Caco-2 (cell line): ENCODE measurements around the gene EPSTI1. TPM values are rescaled to one million over a fixed set of nuclear protein-coding genes. Genes with fewer than 3 reads are reported as not detected.
"Not testable (repeated sequence)": the region's sequence is repeated elsewhere in the genome, so short reads cannot be mapped to it uniquely, and the experiment has no call there.

Experiments used
- BruUV-seq: library from RNA; stranded (reverse); fragments of 400-500 nt; replicated peaks from 2 replicates; lab custom pipeline; 2021; lab: Mats Ljungman, UMichigan
- CTCF ChIA-PET: fragments of 300-600 bp; sonication (Branson Sonifier 250); formaldehyde crosslinking; loops from one replicate; lab custom pipeline; 2022; ENCODE audit warnings: antibody characterized with exemption; lab: Charles Lee
- POLR2A ChIA-PET: fragments of 300-600 bp; sonication (Branson Sonifier 250); formaldehyde crosslinking; loops from one replicate; lab custom pipeline; 2022; ENCODE audit warnings: antibody characterized with exemption; lab: Charles Lee
- DNase-seq, 2 experiments: peaks; one replicate each; pipeline versions ENCODE4 v3.0.0 to v3.0.0-alpha.2; 2020 to 2022
- H3K27me3 ChIP-seq: replicated peaks from 2 replicates; pipeline ENCODE4 v1.6.0; 2011; ENCODE audit warnings: low read length; ENCODE audit not compliant: control insufficient read depth, insufficient read depth
- H3K36me3 ChIP-seq: 2 replicates; pipeline ENCODE4 v1.5.1; 2011; ENCODE audit warnings: low read length; ENCODE audit not compliant: control insufficient read depth, insufficient read depth
- H3K4me1 ChIP-seq: fragments of 250-450 bp; sonication (Bioruptor Pico); 2 replicates; pipeline ENCODE4 v1.5.1; 2020; ENCODE audit warnings: mild to moderate bottlenecking
- H3K4me3 ChIP-seq: 2 replicates; pipeline ENCODE4 v1.5.1; 2011; ENCODE audit warnings: low read depth, mild to moderate bottlenecking, control low read depth, low read length
- H3K9me3 ChIP-seq: fragments of 250-450 bp; sonication (Bioruptor Pico); 2 replicates; pipeline ENCODE4 v1.5.1; 2020; ENCODE audit warnings: mild to moderate bottlenecking, moderate library complexity
- H3K27ac Mint-ChIP-seq: one replicate; pipeline ENCODE4 v1.8.0; 2022; ENCODE audit warnings: mixed read lengths; ENCODE audit not compliant: unreplicated experiment
- H3K27me3 Mint-ChIP-seq: one replicate; pipeline ENCODE4 v1.8.0; 2022; ENCODE audit warnings: mixed read lengths; ENCODE audit not compliant: insufficient read depth, unreplicated experiment
- H3K36me3 Mint-ChIP-seq: one replicate; pipeline ENCODE4 v1.8.0; 2022; ENCODE audit warnings: mild to moderate bottlenecking, mixed read lengths; ENCODE audit not compliant: insufficient read depth, unreplicated experiment
- H3K4me1 Mint-ChIP-seq: one replicate; pipeline ENCODE4 v1.8.0; 2022; ENCODE audit warnings: low read depth, mixed read lengths; ENCODE audit not compliant: unreplicated experiment
- H3K4me3 Mint-ChIP-seq: one replicate; pipeline ENCODE4 v1.8.0; 2022; ENCODE audit warnings: mild to moderate bottlenecking, moderate library complexity, mixed read lengths; ENCODE audit not compliant: unreplicated experiment
- H3K9me3 Mint-ChIP-seq: one replicate; pipeline ENCODE4 v1.8.0; 2022; ENCODE audit warnings: mixed read lengths; ENCODE audit not compliant: unreplicated experiment
- CTCF ChIP-seq, 2 experiments: fragments of 200-600 bp in 1 of 2; IDR thresholded peaks; 1 replicate in 1 of 2; 2 replicates in 1 of 2; pipeline versions ENCODE4 v1.5.1 to v1.8.0; 2011 to 2022; ENCODE audit warnings: antibody characterized with exemption in 1 of 2, control low read depth in 1 of 2, inconsistent platforms in 1 of 2, low read depth in 1 of 2, low read length in 1 of 2, mild to moderate bottlenecking in 1 of 2, moderate library complexity in 1 of 2; ENCODE audit not compliant: insufficient read depth in 1 of 2, severe bottlenecking in 1 of 2, unreplicated experiment in 1 of 2
- intact Hi-C: fragments of 100-400 bp; cut with micrococcal nuclease; formaldehyde crosslinking; loops from one replicate; pipeline ENCODE4 v1.10.0; 2022; ENCODE audit not compliant: unreplicated experiment
- total RNA-seq: library from RNA; stranded (reverse); gene quantifications from 2 replicates; pipeline ENCODE4 v1.2.3, GENCODE V29; 2022

EPSTI1 gene
- total RNA-seq, 1 experiment from 2014 or later: 86.5 TPM

- H3K27me3 ChIP-seq: no peaks in the 10 kb centered on the region
- peaks cover 55% of the 10 kb centered on the region for H3K4me1 ChIP-seq
- no peak for TF ChIP-seq CTCF (IDR thresholded peaks at IDR 0.05; ENCODE audit: insufficient read depth in 1 of 2, low read depth in 1 of 2, low read length in 1 of 2, severe bottlenecking in 1 of 2, unreplicated experiment in 1 of 2)
- DNase-seq: no peak
- no peak overlapping the region for H3K4me3 ChIP-seq
- Mint-ChIP-seq H3K4me1 (peaks cover 37% of the 10 kb centered on the region), H3K4me3 (no peak overlapping the region), H3K27me3 (no peaks in the 10 kb centered on the region), H3K36me3 (peaks cover 11% of the 10 kb centered on the region), H3K9me3 (peaks cover 3% of the 10 kb centered on the region), H3K27ac (peak overlapping the region; percentile 9)
- intact Hi-C loops: no loop called here
- POLR2A ChIA-PET: interaction anchor here (1.5 to 2.4 kb wide), 2 partner anchors 27 to 58 kb away, joined by 8 to 15 read pairs; partner anchors contain the start of gene DNAJC15
- no peaks in the 10 kb centered on the region for H3K9me3 ChIP-seq
- CTCF ChIA-PET: interaction anchor here (1.2 to 1.5 kb wide), 2 partner anchors 28 to 58 kb away, joined by 5 read pairs; no protein-coding TSS in a partner anchor
- BruUV-seq: no TSS peak
- no peaks in the 10 kb centered on the region for H3K36me3 ChIP-seq
Measured at GRCh38 chr13:42996584-42996983, 4.5 kb upstream of the EPSTI1 start.

- H3K27me3 ChIP-seq: no peaks in the 10 kb centered on the region
- no peak overlapping the region for H3K4me3 Mint-ChIP-seq
- BruUV-seq: no TSS peak
- H3K27me3 Mint-ChIP-seq: no peaks in the 10 kb centered on the region
- no peak for DNase-seq
- peaks cover 35% of the 10 kb centered on the region for H3K4me1 Mint-ChIP-seq
- peak overlapping the region; percentile 33 for H3K27ac Mint-ChIP-seq
- H3K4me1 ChIP-seq: peaks cover 65% of the 10 kb centered on the region
- peaks cover 7% of the 10 kb centered on the region for H3K36me3 Mint-ChIP-seq
- no peaks in the 10 kb centered on the region for H3K9me3 Mint-ChIP-seq
- intact Hi-C loops: no loop called here
- no peak for TF ChIP-seq CTCF (IDR thresholded peaks at IDR 0.05; ENCODE audit: insufficient read depth in 1 of 2, low read depth in 1 of 2, low read length in 1 of 2, severe bottlenecking in 1 of 2, unreplicated experiment in 1 of 2)
- CTCF ChIA-PET: no interaction called here
- H3K36me3 ChIP-seq: no peaks in the 10 kb centered on the region
- H3K9me3 ChIP-seq: no peaks in the 10 kb centered on the region
- POLR2A ChIA-PET: no interaction called here
- no peak overlapping the region for H3K4me3 ChIP-seq
Measured at GRCh38 chr13:42994878-42995277, 2.8 kb upstream of the EPSTI1 start.

- TSS peak; percentile 91 for BruUV-seq
- Mint-ChIP-seq H3K27me3 (no peaks in the 10 kb centered on the region), H3K4me3 (peak overlapping the region; percentile 91), H3K27ac (peak overlapping the region; percentile 91), H3K4me1 (peaks cover 35% of the 10 kb centered on the region), H3K9me3 (no peaks in the 10 kb centered on the region), H3K36me3 (peaks cover 7% of the 10 kb centered on the region)
- TF ChIP-seq CTCF (IDR thresholded peaks at IDR 0.05; ENCODE audit: insufficient read depth in 1 of 2, low read depth in 1 of 2, low read length in 1 of 2, severe bottlenecking in 1 of 2, unreplicated experiment in 1 of 2): no peak
- intact Hi-C loops: loop anchor here (1.0 to 2.0 kb wide), 5 partner anchors 10 to 62 kb away; partner anchors contain the start of gene DNAJC15
- H3K9me3 ChIP-seq: no peaks in the 10 kb centered on the region
- peaks cover 54% of the 10 kb centered on the region for H3K4me1 ChIP-seq
- ChIA-PET CTCF (interaction anchor here (0.5 to 1.4 kb wide), 3 partner anchors 24 to 65 kb away, joined by 3 to 4 read pairs (median 4); no protein-coding TSS in a partner anchor), POLR2A (interaction anchor here (0.5 to 2.6 kb wide), 10 partner anchors 9 to 79 kb away, joined by 3 to 13 read pairs (median 4); no protein-coding TSS in a partner anchor)
- no peaks in the 10 kb centered on the region for H3K36me3 ChIP-seq
- H3K4me3 ChIP-seq: peak overlapping the region; percentile 59
- no peaks in the 10 kb centered on the region for H3K27me3 ChIP-seq
- no peak for DNase-seq
Measured at GRCh38 chr13:42992764-42993122, 702 bp upstream of the EPSTI1 start.

GRCh38 chr13:42991233-42991897, 676 bp downstream of the EPSTI1 start:
- DNase-seq, H3K9me3 ChIP-seq, H3K9me3 Mint-ChIP-seq, H3K36me3 Mint-ChIP-seq, intact Hi-C loops, H3K27me3 Mint-ChIP-seq, H3K27me3 ChIP-seq, H3K36me3 ChIP-seq: not testable (repeated sequence)
- H3K4me1 ChIP-seq: peaks cover 42% of the 10 kb centered on the region
- ChIA-PET CTCF (interaction anchor here (1.0 kb wide), 1 partner anchor 63 kb away, joined by 3 read pairs; no protein-coding TSS in a partner anchor), POLR2A (interaction anchor here (0.6 to 2.6 kb wide), 7 partner anchors 15 to 81 kb away, joined by 3 to 13 read pairs (median 3); partner anchors contain the start of gene DNAJC15)
- Mint-ChIP-seq H3K4me3 (peak overlapping the region; percentile 91), H3K27ac (peak overlapping the region; percentile 91), H3K4me1 (peaks cover 25% of the 10 kb centered on the region)
- H3K4me3 ChIP-seq: peak overlapping the region; percentile 59
- BruUV-seq: TSS peak; percentile 46
